ENCODE data around the gene PPARD. TPM values are rescaled to one million over a fixed set of nuclear protein-coding genes. Genes with fewer than 3 reads are reported as not detected.

PPARD gene
- total and polyA plus RNA-seq, 2 experiments from 2014 or later, result 15.9 to 21.7 TPM

DNA sequence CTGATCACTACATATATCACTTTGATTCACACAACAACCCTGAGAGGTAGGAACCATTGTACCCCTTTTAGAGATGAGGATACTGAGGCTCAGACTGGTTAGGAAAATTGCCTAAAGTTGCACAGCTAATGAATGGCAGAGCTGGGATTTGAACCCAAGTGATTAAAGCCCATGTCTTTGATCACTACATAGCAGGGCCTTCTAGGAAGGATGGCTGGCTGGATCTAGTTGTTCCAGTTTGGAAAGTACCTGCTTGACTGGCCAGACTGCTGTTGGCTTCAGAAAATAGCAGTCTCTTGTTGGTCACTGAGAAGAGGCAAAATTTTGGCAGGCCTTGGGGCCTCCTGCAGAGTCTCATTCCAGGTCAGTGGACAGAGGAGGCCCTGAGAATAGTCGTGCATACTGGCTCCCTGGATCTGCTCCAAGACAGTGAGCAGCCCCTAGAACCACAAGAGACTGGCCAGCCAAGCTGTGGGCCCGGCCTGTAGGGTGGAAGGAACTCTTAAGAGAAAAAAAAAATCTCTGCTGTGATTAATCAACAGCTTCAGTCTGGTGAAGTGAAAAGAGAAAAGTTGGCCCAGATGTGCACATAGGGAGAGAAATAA lies 17.5 kb downstream of the PPARD start:
- Histone ChIP-seq H4K20me1 (ENCODE audit: insufficient read depth) (no peaks in the 10 kb centered on the region; the same call in 1 of the 2 replicates), H3K4me2 (ENCODE audit: unreplicated experiment) (no peak overlapping the region), H3K4me3 (no peak overlapping the region), H3K9me2 (ENCODE audit: insufficient read depth) (no peaks in the 10 kb centered on the region), H3K4me1 (ENCODE audit: insufficient read depth) (peaks cover 28% of the 10 kb centered on the region; the same call in 1 of the 2 replicates), H3K27ac (peak overlapping the region; percentile 68), H3K9me3 (ENCODE audit: low read depth) (no peaks in the 10 kb centered on the region), H3K79me2 (ENCODE audit: insufficient read depth) (peaks cover 90% of the 10 kb centered on the region), H3F3A (ENCODE audit: insufficient read depth) (peaks cover 26% of the 10 kb centered on the region; the same call in 1 of the 2 replicates), H3K27me3 (replicated peaks; ENCODE audit: insufficient read depth) (no peaks in the 10 kb centered on the region), H3K9ac (peak overlapping the region; percentile 25), H3K36me3 (ENCODE audit: low read depth) (peaks cover 22% of the 10 kb centered on the region), H2AFZ (no peak overlapping the region)
- WGBS, 2 experiments (ENCODE audit: low coverage in 1 of 2, low lambda C conversion rate in 2 of 2, missing lambda C conversion rate in 2 of 2), result 0 to 3% methylated on average over 2 of the region's 2 CpGs
- in situ Hi-C loops (cut with MboI), result no loop called here
- DNase-seq, result peak; percentile 87
- TF ChIP-seq EZH2phosphoT487 (IDR thresholded peaks at IDR 0.05; ENCODE audit: insufficient read depth, low read depth) (no peak), EZH2 (IDR thresholded peaks at IDR 0.05; ENCODE audit: insufficient read depth, poor library complexity, severe bottlenecking) (no peak)

DNA sequence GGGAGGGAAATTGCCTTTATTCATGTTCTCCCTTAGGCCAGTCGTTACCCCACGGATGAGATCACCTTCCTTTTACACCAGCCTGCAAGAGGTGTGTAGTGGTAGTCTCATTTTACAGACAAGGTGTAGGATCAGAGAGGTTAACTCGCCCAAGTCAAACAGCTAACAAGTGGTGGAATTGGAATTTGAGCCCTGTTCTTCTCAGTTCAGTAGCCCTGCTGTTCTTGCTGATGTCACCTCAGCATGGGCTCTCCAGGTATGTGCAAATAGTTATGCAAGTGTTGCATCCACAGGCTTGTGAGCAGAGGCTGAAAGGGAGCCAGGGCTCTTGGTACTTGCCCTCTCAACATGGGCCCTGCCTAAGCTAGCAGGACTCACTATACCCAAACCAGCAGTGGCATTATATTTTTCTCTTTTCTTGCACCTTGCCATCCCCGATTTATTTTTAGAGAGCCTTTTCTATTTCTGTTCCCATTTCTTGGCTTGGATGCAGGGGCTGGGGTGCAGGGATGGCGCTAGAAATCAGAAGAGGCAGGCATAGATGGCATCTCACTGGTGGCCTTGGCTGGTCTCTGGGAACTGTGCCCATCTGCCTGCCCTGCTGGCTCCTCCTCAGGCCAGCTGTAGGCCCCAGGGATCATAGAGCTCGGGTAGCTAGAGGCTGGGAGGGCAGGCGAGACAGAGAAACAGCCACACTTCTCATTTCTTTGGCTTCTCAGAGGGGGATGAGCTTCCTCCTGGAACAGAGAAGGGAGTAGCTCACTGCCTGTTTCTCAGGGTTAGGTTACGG lies 18.2 kb downstream of the PPARD start:
- Histone ChIP-seq H3K27ac (peak overlapping the region; percentile 68), H3K9me2 (ENCODE audit: insufficient read depth) (no peaks in the 10 kb centered on the region), H3K27me3 (replicated peaks; ENCODE audit: insufficient read depth) (no peaks in the 10 kb centered on the region), H2AFZ (no peak overlapping the region), H3K36me3 (ENCODE audit: low read depth) (peaks cover 22% of the 10 kb centered on the region), H4K20me1 (ENCODE audit: insufficient read depth) (no peaks in the 10 kb centered on the region; the same call in 1 of the 2 replicates), H3F3A (ENCODE audit: insufficient read depth) (peaks cover 26% of the 10 kb centered on the region; the same call in 1 of the 2 replicates), H3K4me1 (ENCODE audit: insufficient read depth) (peaks cover 24% of the 10 kb centered on the region; the same call in 1 of the 2 replicates), H3K9ac (peak overlapping the region; percentile 14; the same call in 1 of the 2 replicates), H3K4me2 (ENCODE audit: unreplicated experiment) (no peak overlapping the region), H3K79me2 (ENCODE audit: insufficient read depth) (peaks cover 92% of the 10 kb centered on the region), H3K9me3 (ENCODE audit: low read depth) (no peaks in the 10 kb centered on the region), H3K4me3 (no peak overlapping the region)
- in situ Hi-C loops (cut with MboI), result no loop called here
- 71 to 75% methylated on average over 8 of the region's 8 CpGs for WGBS, 2 experiments (ENCODE audit: low coverage in 1 of 2, low lambda C conversion rate in 2 of 2, missing lambda C conversion rate in 2 of 2)
- TF ChIP-seq EZH2 (IDR thresholded peaks at IDR 0.05; ENCODE audit: insufficient read depth, poor library complexity, severe bottlenecking), result no peak
- no peak for TF ChIP-seq EZH2phosphoT487 (IDR thresholded peaks at IDR 0.05; ENCODE audit: insufficient read depth, low read depth)
- peak; percentile 52 for DNase-seq

- no peak overlapping the region for H3K27ac ChIP-seq
- H3K36me3 ChIP-seq (ENCODE audit: low read depth), result peaks cover 10% of the 10 kb centered on the region
- TF ChIP-seq EZH2phosphoT487 (IDR thresholded peaks at IDR 0.05; ENCODE audit: insufficient read depth, low read depth), result no peak
- no peak for TF ChIP-seq EZH2 (IDR thresholded peaks at IDR 0.05; ENCODE audit: insufficient read depth, poor library complexity, severe bottlenecking)
- WGBS, 2 experiments (ENCODE audit: low coverage in 1 of 2, low lambda C conversion rate in 2 of 2, missing lambda C conversion rate in 2 of 2), result 85 to 88% methylated on average over 2 of the region's 2 CpGs
- no peak overlapping the region for H3K4me2 ChIP-seq (ENCODE audit: unreplicated experiment)
- no peak overlapping the region for H2AFZ ChIP-seq
- no peak overlapping the region for H3K4me3 ChIP-seq
- H3F3A ChIP-seq (ENCODE audit: insufficient read depth), result peaks cover 33% of the 10 kb centered on the region
- H3K79me2 ChIP-seq (ENCODE audit: insufficient read depth), result peaks cover 92% of the 10 kb centered on the region
- DNase-seq, result no peak
- no peaks in the 10 kb centered on the region; the same call in 1 of the 2 replicates for H4K20me1 ChIP-seq (ENCODE audit: insufficient read depth)
- H3K4me1 ChIP-seq (ENCODE audit: insufficient read depth), result peaks cover 24% of the 10 kb centered on the region; the same call in 1 of the 2 replicates
- no peaks in the 10 kb centered on the region for H3K27me3 ChIP-seq (replicated peaks; ENCODE audit: insufficient read depth)
- in situ Hi-C loops (cut with MboI), result no loop called here
- no peaks in the 10 kb centered on the region for H3K9me2 ChIP-seq (ENCODE audit: insufficient read depth)
- no peak overlapping the region for H3K9ac ChIP-seq
- no peaks in the 10 kb centered on the region for H3K9me3 ChIP-seq (ENCODE audit: low read depth)
Observed at GRCh38 chr6:35362200-35362599, 19.8 kb downstream of the PPARD start.

DNA sequence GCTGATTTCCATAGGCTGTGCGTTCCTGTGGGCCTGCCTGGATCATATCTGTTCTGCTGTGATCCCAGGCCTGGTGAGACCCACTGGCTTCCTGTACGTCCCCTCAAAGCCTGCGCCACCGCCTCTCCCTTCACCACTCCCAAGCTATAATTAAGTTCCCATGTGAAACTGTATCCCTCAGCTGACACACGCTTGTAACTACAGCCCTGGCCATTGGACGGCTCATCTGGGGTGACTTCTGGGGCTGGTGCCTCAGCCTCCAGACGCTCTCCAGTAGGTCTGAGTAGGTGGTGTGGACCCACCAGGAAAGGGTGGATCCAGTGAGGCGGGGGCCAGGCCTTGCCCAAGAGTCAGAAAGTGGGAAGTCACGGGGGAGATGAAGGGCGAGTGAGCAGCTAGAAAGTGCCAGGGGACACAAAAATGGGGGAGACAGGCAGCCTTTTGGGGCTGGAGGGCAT lies 21.0 kb downstream of the PPARD start:
- DNase-seq, result peak; percentile 66
- in situ Hi-C loops (cut with MboI), result no loop called here
- 35% methylated on average over 10 of the region's 10 CpGs for WGBS, 2 experiments (ENCODE audit: low coverage in 1 of 2, low lambda C conversion rate in 2 of 2, missing lambda C conversion rate in 2 of 2)
- Histone ChIP-seq H3K36me3 (ENCODE audit: low read depth) (peaks cover 4% of the 10 kb centered on the region; the same call in 1 of the 2 replicates), H3K79me2 (ENCODE audit: insufficient read depth) (peaks cover 86% of the 10 kb centered on the region), H3K9me3 (ENCODE audit: low read depth) (no peaks in the 10 kb centered on the region), H3K27me3 (replicated peaks; ENCODE audit: insufficient read depth) (no peaks in the 10 kb centered on the region), H2AFZ (no peak overlapping the region), H3K4me3 (no peak overlapping the region), H3K4me2 (ENCODE audit: unreplicated experiment) (no peak overlapping the region), H3K27ac (peak overlapping the region; percentile 70), H3F3A (ENCODE audit: insufficient read depth) (peaks cover 39% of the 10 kb centered on the region), H3K9ac (peak overlapping the region; percentile 53), H3K9me2 (ENCODE audit: insufficient read depth) (no peaks in the 10 kb centered on the region), H4K20me1 (ENCODE audit: insufficient read depth) (no peaks in the 10 kb centered on the region; the same call in 1 of the 2 replicates), H3K4me1 (ENCODE audit: insufficient read depth) (peaks cover 35% of the 10 kb centered on the region)
- TF ChIP-seq EZH2 (IDR thresholded peaks at IDR 0.05; ENCODE audit: insufficient read depth, poor library complexity, severe bottlenecking), result no peak
- TF ChIP-seq EZH2phosphoT487 (IDR thresholded peaks at IDR 0.05; ENCODE audit: insufficient read depth, low read depth), result no peak
